CD4-positive, alpha-beta memory T cell (primary cell): ENCODE measurements around the gene DRC7. TPM values are rescaled to one million over a fixed set of nuclear protein-coding genes. Genes with fewer than 3 reads are reported as not detected.

Experiments used
- CTCF ChIA-PET: fragments of 350-600 bp; sonication (Branson Sonifier 250); formaldehyde crosslinking; loops from one replicate; lab custom pipeline; 2021; ENCODE audit warnings: inconsistent platforms; ENCODE audit not compliant: partially characterized antibody; lab: Charles Lee
- POLR2A ChIA-PET: fragments of 350-600 bp; sonication (Branson Sonifier 250); formaldehyde crosslinking; loops from one replicate; lab custom pipeline; 2021; ENCODE audit not compliant: partially characterized antibody; lab: Charles Lee
- DNase-seq, 5 donors: peaks; one replicate each; pipeline versions ENCODE4 v3.0.0 to v3.0.0-alpha.2; 2020 to 2022; ENCODE audit warnings: mixed read lengths in 1 of 5
- H3K27ac ChIP-seq: one replicate; pipeline ENCODE4 v1.7.0; 2013; ENCODE audit warnings: low read depth, low read length
- H3K27me3 ChIP-seq: 2 replicates; pipeline ENCODE4 v1.7.0; 2013; ENCODE audit warnings: mild to moderate bottlenecking, low read length, moderate library complexity; ENCODE audit not compliant: insufficient read depth
- H3K36me3 ChIP-seq: 2 replicates; pipeline ENCODE4 v1.7.0; 2013; ENCODE audit warnings: mild to moderate bottlenecking, low read length, moderate library complexity; ENCODE audit not compliant: insufficient read depth
- H3K4me1 ChIP-seq: 2 replicates; pipeline ENCODE4 v1.7.0; 2013; ENCODE audit warnings: mild to moderate bottlenecking, low read length, moderate library complexity; ENCODE audit not compliant: insufficient read depth
- H3K4me3 ChIP-seq, 2 donors: one replicate each; pipeline ENCODE4 v1.7.0; 2013; ENCODE audit warnings: low read length in 2 of 2, mild to moderate bottlenecking in 1 of 2
- H3K9me3 ChIP-seq, 2 donors: one replicate each; pipeline ENCODE4 v1.7.0; 2013; ENCODE audit warnings: low read length in 2 of 2, control low read depth in 1 of 2; ENCODE audit not compliant: control insufficient read depth in 1 of 2
- H3K27ac Mint-ChIP-seq, 7 donors: one replicate each; pipeline ENCODE4 v1.8.0; 2020 to 2021; ENCODE audit warnings: mixed read lengths in 7 of 7, mild to moderate bottlenecking in 6 of 7, inconsistent platforms in 3 of 7, moderate library complexity in 3 of 7
- H3K27me3 Mint-ChIP-seq, 2 donors: one replicate each; pipeline ENCODE4 v1.8.0; 2020 to 2021; ENCODE audit warnings: mixed read lengths in 2 of 2
- H3K36me3 Mint-ChIP-seq, 2 donors: one replicate each; pipeline ENCODE4 v1.8.0; 2020 to 2021; ENCODE audit warnings: mixed read lengths in 2 of 2, inconsistent platforms in 1 of 2, mild to moderate bottlenecking in 1 of 2
- H3K4me1 Mint-ChIP-seq, 4 donors: one replicate each; pipeline ENCODE4 v1.8.0; 2020 to 2021; ENCODE audit warnings: mixed read lengths in 4 of 4, mild to moderate bottlenecking in 1 of 4
- H3K4me3 Mint-ChIP-seq, 8 donors: one replicate each; pipeline ENCODE4 v1.8.0; 2020 to 2021; ENCODE audit warnings: mixed read lengths in 8 of 8, mild to moderate bottlenecking in 7 of 8, moderate library complexity in 6 of 8, inconsistent platforms in 3 of 8
- H3K9me3 Mint-ChIP-seq, 8 donors: one replicate each; pipeline ENCODE4 v1.8.0; 2020 to 2021; ENCODE audit warnings: mixed read lengths in 8 of 8, mild to moderate bottlenecking in 5 of 8, inconsistent platforms in 3 of 8, moderate library complexity in 1 of 8
- intact Hi-C: fragments of 100-400 bp; cut with micrococcal nuclease; formaldehyde crosslinking; loops from one replicate; pipeline ENCODE4 v1.15.1; 2023
- polyA plus RNA-seq, 2 donors: library from polyadenylated mRNA; unstranded; fragments of 300-500 nt; fragmentation: Illumina TruSeq; gene quantifications; one replicate each; pipeline ENCODE4 v1.2.3, GENCODE V29; 2021
- total RNA-seq, 2 experiments: library from RNA; stranded (reverse); gene quantifications; one replicate each; pipeline ENCODE4 v1.2.3, GENCODE V29; 2021

Gene DRC7
- total and polyA plus RNA-seq, 4 experiments from 2014 or later, result not detected

DNA sequence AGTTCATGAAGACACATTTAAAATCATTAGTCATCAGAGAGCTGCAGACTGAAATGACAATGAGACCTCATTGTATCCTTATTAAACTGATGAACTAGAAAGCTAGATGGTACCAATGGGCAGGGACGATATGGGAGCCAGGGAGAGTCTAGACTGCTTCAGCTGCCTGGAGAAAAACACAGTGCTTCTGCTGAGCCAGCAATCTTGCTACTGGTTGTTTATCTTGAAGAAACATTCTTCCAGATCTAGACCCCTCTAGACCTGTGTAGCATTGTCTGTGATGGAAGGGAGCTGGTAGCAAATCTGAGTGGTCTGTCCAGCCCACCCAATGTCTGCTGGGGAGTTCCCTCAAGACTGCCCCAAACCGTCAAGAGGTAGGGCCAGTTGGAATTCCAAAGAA lies 2.0 kb upstream of the DRC7 start:
- Mint-ChIP-seq H3K27me3 (peaks cover 4 to 6% of the 10 kb centered on the region in 2 donors), H3K9me3 (no peaks in the 10 kb centered on the region), H3K4me1 (peaks cover 6 to 20% (median 8%) of the 10 kb centered on the region in 4 donors), H3K36me3 (no peaks in the 10 kb centered on the region), H3K27ac (no peak overlapping the region), H3K4me3 (no peak overlapping the region)
- H3K4me3 ChIP-seq, result no peak overlapping the region
- H3K27ac ChIP-seq, result no peak overlapping the region
- DNase-seq, result no peak
- ChIA-PET CTCF (no interaction called here), POLR2A (no interaction called here)
- H3K9me3 ChIP-seq, result no peaks in the 10 kb centered on the region
- peaks cover 15% of the 10 kb centered on the region for H3K4me1 ChIP-seq
- H3K36me3 ChIP-seq, result no peaks in the 10 kb centered on the region
- intact Hi-C loops, result no loop called here
- no peaks in the 10 kb centered on the region for H3K27me3 ChIP-seq

DNA sequence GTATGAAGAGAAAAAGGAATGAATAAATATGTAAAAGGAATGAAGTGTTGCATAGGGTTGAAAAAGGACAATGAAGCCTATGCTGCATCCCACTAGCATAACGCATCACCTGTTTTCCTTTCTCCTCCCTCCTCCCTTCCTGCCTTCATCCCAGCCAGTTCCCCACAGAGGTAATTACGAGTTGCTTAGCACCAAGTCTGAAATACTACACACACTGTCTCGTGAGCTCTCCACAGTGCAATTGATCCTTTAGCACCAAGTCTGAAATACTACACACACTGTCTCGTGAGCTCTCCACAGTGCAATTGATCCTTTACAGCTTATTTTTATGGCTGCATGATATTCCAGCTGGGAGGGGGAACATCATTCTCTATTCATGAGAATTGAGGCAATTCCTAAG lies 1.1 kb upstream of the DRC7 start:
- intact Hi-C loops, result no loop called here
- Histone ChIP-seq H3K4me1 (peaks cover 15% of the 10 kb centered on the region), H3K27ac (no peak overlapping the region), H3K27me3 (no peaks in the 10 kb centered on the region), H3K9me3 (no peaks in the 10 kb centered on the region), H3K36me3 (no peaks in the 10 kb centered on the region), H3K4me3 (no peak overlapping the region)
- H3K4me1 Mint-ChIP-seq, result peaks cover 6 to 13% (median 8%) of the 10 kb centered on the region in 4 donors
- H3K27ac Mint-ChIP-seq, result peak overlapping the region in 1 of 7 donors; percentile 29
- ChIA-PET POLR2A (no interaction called here), CTCF (interaction anchor here (0.7 kb wide), 1 partner anchor 84 kb away, joined by 3 read pairs; no protein-coding TSS in a partner anchor)
- H3K4me3 Mint-ChIP-seq, result no peak overlapping the region
- no peak for DNase-seq
- H3K36me3 Mint-ChIP-seq, result no peaks in the 10 kb centered on the region
- peaks cover 2 to 6% of the 10 kb centered on the region in 2 donors for H3K27me3 Mint-ChIP-seq
- H3K9me3 Mint-ChIP-seq, result no peaks in the 10 kb centered on the region

DNA sequence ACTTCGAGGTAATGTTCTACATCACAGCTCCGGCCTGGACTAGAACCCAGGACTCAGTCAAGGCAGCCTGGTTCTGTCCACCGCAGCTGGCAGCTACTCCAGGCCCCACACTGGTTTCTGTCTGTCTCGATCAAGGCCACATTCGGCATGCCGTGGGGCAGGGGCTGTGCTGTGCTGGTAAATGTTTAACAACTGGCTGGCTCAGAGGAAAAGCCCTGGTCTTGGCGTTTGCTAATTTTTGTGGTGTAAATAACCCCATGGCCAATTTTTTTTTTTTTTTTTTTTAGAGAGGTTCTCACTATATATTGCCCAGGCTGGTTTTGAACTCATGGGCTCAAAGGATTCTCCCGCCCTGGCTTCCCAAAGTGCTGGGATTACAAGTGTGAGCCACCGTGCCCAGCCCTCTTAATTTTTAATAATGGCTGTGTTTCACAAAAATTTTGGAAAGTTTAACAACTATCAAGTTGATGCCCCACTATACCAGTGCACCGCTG lies 328 bp upstream of the DRC7 start:
- Mint-ChIP-seq H3K4me3 (no peak overlapping the region), H3K9me3 (no peaks in the 10 kb centered on the region), H3K36me3 (no peaks in the 10 kb centered on the region), H3K4me1 (peaks cover 5 to 11% (median 7%) of the 10 kb centered on the region in 4 donors), H3K27ac (no peak overlapping the region), H3K27me3 (peaks cover 2 to 4% of the 10 kb centered on the region in 2 donors)
- Histone ChIP-seq H3K27ac (no peak overlapping the region), H3K9me3 (no peaks in the 10 kb centered on the region), H3K4me1 (peaks cover 12% of the 10 kb centered on the region), H3K27me3 (no peaks in the 10 kb centered on the region), H3K36me3 (no peaks in the 10 kb centered on the region), H3K4me3 (no peak overlapping the region)
- CTCF ChIA-PET, result interaction anchor here (0.7 kb wide), 1 partner anchor 84 kb away, joined by 3 read pairs; no protein-coding TSS in a partner anchor
- POLR2A ChIA-PET, result no interaction called here
- intact Hi-C loops, result no loop called here
- DNase-seq, result no peak

DNA sequence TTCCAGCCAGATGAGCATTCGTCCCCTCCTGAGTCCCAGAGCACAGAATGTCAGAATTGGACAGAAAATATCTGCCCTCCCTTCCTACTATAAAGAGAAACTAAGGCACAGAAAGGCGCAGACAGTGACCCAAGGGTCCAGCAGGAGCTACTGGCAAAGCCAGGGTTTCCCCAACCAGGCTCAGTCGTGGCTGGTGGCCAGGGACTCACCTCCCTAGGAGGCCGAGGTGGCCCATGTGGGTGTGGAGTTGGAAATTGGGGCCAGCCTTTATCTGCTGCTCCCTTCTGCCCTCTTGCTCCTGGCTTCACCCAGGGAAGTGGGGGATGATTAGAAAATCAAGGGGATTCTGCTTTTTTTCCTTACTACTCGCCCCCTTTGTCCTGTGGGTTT lies 1.1 kb downstream of the DRC7 start:
- CTCF ChIA-PET, result no interaction called here
- intact Hi-C loops, result no loop called here
- no peak overlapping the region for H3K27ac Mint-ChIP-seq
- H3K4me1 Mint-ChIP-seq, result peaks cover 0 to 2% (median 0%) of the 10 kb centered on the region in 4 donors
- Histone ChIP-seq H3K4me3 (no peak overlapping the region), H3K27ac (no peak overlapping the region), H3K9me3 (no peaks in the 10 kb centered on the region), H3K4me1 (no peaks in the 10 kb centered on the region), H3K36me3 (no peaks in the 10 kb centered on the region), H3K27me3 (no peaks in the 10 kb centered on the region)
- DNase-seq, result no peak
- H3K36me3 Mint-ChIP-seq, result no peaks in the 10 kb centered on the region
- no peak overlapping the region for H3K4me3 Mint-ChIP-seq
- H3K9me3 Mint-ChIP-seq, result no peaks in the 10 kb centered on the region
- H3K27me3 Mint-ChIP-seq, result peaks cover 0 to 2% of the 10 kb centered on the region in 2 donors
- POLR2A ChIA-PET, result no interaction called here

DNA sequence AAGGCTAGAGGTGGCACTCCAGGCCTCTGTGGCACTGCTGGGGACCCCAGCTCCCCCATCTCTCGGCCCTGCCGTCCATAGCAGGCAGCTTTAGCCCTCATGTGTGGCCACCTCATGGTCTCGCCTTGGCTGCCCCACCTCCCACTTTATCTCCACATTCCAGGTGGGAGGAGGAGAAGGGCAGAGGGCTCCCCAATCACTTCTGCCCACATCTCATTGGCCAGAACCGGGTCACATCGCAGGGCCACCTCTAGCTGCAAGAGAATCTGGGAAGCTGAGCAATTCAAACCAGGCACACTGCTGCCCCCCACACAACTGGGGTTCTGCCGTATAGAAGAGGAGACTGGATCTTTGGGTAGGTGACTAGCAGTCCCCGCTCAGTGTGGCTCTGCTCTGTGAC lies 1.6 kb downstream of the DRC7 start:
- Histone ChIP-seq H3K27me3 (no peaks in the 10 kb centered on the region), H3K36me3 (no peaks in the 10 kb centered on the region), H3K4me3 (no peak overlapping the region), H3K27ac (no peak overlapping the region), H3K4me1 (no peaks in the 10 kb centered on the region), H3K9me3 (no peaks in the 10 kb centered on the region)
- ChIA-PET CTCF (no interaction called here), POLR2A (no interaction called here)
- Mint-ChIP-seq H3K9me3 (no peaks in the 10 kb centered on the region), H3K27me3 (peaks cover 0 to 2% of the 10 kb centered on the region in 2 donors), H3K4me1 (peaks cover 0 to 2% (median 0%) of the 10 kb centered on the region in 4 donors), H3K36me3 (no peaks in the 10 kb centered on the region), H3K4me3 (no peak overlapping the region), H3K27ac (no peak overlapping the region)
- DNase-seq, result no peak
- intact Hi-C loops, result no loop called here

DNA sequence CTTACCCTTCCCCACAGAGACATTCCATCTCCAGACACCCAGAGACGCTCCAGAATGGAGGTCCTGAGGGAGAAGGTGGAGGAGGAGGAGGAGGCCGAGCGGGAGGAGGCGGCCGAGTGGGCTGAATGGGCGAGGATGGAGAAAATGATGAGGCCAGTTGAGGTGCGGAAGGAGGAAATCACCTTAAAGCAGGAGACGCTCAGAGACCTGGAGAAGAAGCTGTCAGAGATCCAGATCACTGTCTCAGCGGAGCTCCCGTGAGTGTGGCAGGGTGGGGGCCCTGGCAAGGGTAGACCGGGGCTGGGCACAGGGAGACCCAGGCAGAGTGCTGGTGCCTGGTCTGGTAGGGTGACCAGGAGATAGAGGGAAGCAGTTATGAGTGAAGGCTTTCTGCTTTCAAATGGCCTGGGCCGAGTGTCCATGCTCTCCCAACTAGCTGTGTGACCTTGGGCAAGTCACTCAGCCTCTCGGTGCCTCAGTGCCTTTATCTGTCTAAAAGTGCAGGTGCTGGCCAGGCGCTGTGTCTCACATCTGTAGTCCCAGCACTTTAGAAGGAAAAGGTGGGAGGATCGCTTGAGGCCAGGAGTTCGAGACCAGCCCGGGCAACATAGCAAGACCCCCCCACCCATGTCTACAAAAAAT lies 3.4 kb downstream of the DRC7 start:
- Mint-ChIP-seq H3K27me3 (peaks cover 0 to 2% of the 10 kb centered on the region in 2 donors), H3K36me3 (no peaks in the 10 kb centered on the region), H3K4me3 (no peak overlapping the region), H3K4me1 (peaks cover 0 to 2% (median 0%) of the 10 kb centered on the region in 4 donors), H3K27ac (peak overlapping the region in 1 of 7 donors; percentile 6), H3K9me3 (no peaks in the 10 kb centered on the region)
- Histone ChIP-seq H3K36me3 (no peaks in the 10 kb centered on the region), H3K27ac (no peak overlapping the region), H3K27me3 (no peaks in the 10 kb centered on the region), H3K4me3 (no peak overlapping the region), H3K4me1 (no peaks in the 10 kb centered on the region), H3K9me3 (no peaks in the 10 kb centered on the region)
- no peak for DNase-seq
- ChIA-PET CTCF (interaction anchor here (1.5 kb wide), 1 partner anchor 107 kb away, joined by 3 read pairs; no protein-coding TSS in a partner anchor), POLR2A (no interaction called here)
- intact Hi-C loops, result no loop called here

DNA sequence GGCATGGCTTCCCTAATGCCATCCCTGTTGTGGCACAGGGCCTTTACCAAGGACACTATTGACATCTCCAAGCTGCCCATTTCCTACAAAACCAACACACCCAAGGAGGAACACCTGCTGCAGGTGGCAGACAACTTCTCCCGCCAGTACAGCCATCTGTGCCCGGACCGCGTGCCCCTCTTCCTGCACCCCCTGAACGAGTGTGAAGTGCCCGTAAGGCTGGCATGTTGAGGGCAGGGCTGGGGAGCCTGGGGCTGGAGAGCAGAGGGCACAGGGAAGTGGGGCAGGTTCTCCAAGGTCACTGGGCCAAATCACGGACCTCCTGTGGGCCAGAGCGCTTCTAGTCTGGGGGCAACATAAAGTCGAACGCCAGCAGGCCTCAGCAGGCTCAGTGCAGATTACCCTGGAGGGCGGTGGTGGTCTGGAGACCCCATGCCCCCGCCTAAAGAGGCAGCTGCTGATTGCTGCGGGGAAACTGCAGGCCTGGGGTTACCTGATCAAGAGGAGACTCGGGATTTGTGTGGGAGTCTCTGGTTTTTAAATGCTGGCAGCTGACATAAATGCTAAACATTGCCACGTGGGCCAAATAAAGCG lies 4.3 kb downstream of the DRC7 start:
- ChIA-PET POLR2A (no interaction called here), CTCF (interaction anchor here (1.5 kb wide), 1 partner anchor 108 kb away, joined by 3 read pairs; no protein-coding TSS in a partner anchor)
- intact Hi-C loops, result no loop called here
- Histone ChIP-seq H3K27me3 (no peaks in the 10 kb centered on the region), H3K9me3 (no peaks in the 10 kb centered on the region), H3K27ac (no peak overlapping the region), H3K4me3 (no peak overlapping the region), H3K4me1 (no peaks in the 10 kb centered on the region), H3K36me3 (no peaks in the 10 kb centered on the region)
- H3K4me3 Mint-ChIP-seq, result no peak overlapping the region
- peaks cover 0 to 2% (median 0%) of the 10 kb centered on the region in 4 donors for H3K4me1 Mint-ChIP-seq
- peaks cover 0 to under 1% of the 10 kb centered on the region in 2 donors for H3K27me3 Mint-ChIP-seq
- H3K9me3 Mint-ChIP-seq, result no peaks in the 10 kb centered on the region
- H3K27ac Mint-ChIP-seq, result no peak overlapping the region
- no peak for DNase-seq
- H3K36me3 Mint-ChIP-seq, result no peaks in the 10 kb centered on the region
